ENCODE data around the gene SERP2. TPM values are rescaled to one million over a fixed set of nuclear protein-coding genes. Genes with fewer than 3 reads are reported as not detected.

Gene SERP2
- total RNA-seq, 1 experiment from 2014 or later = 1.2 TPM

GRCh38 chr13:44385847-44386246, 12.2 kb downstream of the SERP2 start:
- Histone ChIP-seq H3K4me3 (ENCODE audit: low read length) (no peak overlapping the region), H3K79me2 (ENCODE audit: low read length) (no peaks in the 10 kb centered on the region), H3K4me2 (ENCODE audit: low read length) (no peak overlapping the region), H3K9me3 (ENCODE audit: low read length) (no peaks in the 10 kb centered on the region), H3K36me3 (ENCODE audit: low read depth, low read length) (no peaks in the 10 kb centered on the region), H4K20me1 (ENCODE audit: low read length) (no peaks in the 10 kb centered on the region), H3F3A (ENCODE audit: low read length, unreplicated experiment) (no peaks in the 10 kb centered on the region), H2AFZ (ENCODE audit: low read length) (no peak overlapping the region), H3K4me1 (ENCODE audit: insufficient read depth, low read length) (no peaks in the 10 kb centered on the region), H3K9ac (ENCODE audit: low read length) (no peak overlapping the region), H3K27me3 (ENCODE audit: low read length) (no peaks in the 10 kb centered on the region), H3K9me2 (replicated peaks; ENCODE audit: low read length) (no peaks in the 10 kb centered on the region), H3K27ac (ENCODE audit: low read length) (no peak overlapping the region)
- BruUV-seq (replicated peaks) = no TSS peak
- POLR2A ChIA-PET (ENCODE audit: unreplicated experiment) = no interaction called here
- ATAC-seq = no peak
- intact Hi-C loops (cut with micrococcal nuclease) = no loop called here
- TF ChIP-seq CTCF (conservative IDR thresholded peaks at IDR 0.05; ENCODE audit: low read depth, low read length) (no peak), EZH2phosphoT487 (IDR thresholded peaks at IDR 0.05; ENCODE audit: borderline replicate concordance, low read length) (no peak), EZH2 (IDR thresholded peaks at IDR 0.05; ENCODE audit: low read length, unreplicated experiment) (no peak)
- CTCF ChIA-PET = no interaction called here
- DNase-seq = no peak

- Histone ChIP-seq H4K20me1 (ENCODE audit: low read length) (no peaks in the 10 kb centered on the region), H3K79me2 (ENCODE audit: low read length) (no peaks in the 10 kb centered on the region), H3K9me2 (replicated peaks; ENCODE audit: low read length) (no peaks in the 10 kb centered on the region), H3K4me1 (ENCODE audit: insufficient read depth, low read length) (no peaks in the 10 kb centered on the region), H3K27me3 (ENCODE audit: low read length) (no peaks in the 10 kb centered on the region), H3K36me3 (ENCODE audit: low read depth, low read length) (no peaks in the 10 kb centered on the region), H2AFZ (ENCODE audit: low read length) (no peak overlapping the region), H3K27ac (ENCODE audit: low read length) (no peak overlapping the region), H3K4me2 (ENCODE audit: low read length) (no peak overlapping the region), H3F3A (ENCODE audit: low read length, unreplicated experiment) (no peaks in the 10 kb centered on the region), H3K9ac (ENCODE audit: low read length) (no peak overlapping the region), H3K9me3 (ENCODE audit: low read length) (no peaks in the 10 kb centered on the region), H3K4me3 (ENCODE audit: low read length) (no peak overlapping the region)
- TF ChIP-seq EZH2 (IDR thresholded peaks at IDR 0.05; ENCODE audit: low read length, unreplicated experiment) (no peak), CTCF (conservative IDR thresholded peaks at IDR 0.05; ENCODE audit: low read depth, low read length) (no peak), EZH2phosphoT487 (IDR thresholded peaks at IDR 0.05; ENCODE audit: borderline replicate concordance, low read length) (no peak)
- intact Hi-C loops (cut with micrococcal nuclease) = no loop called here
- ATAC-seq (no peak), DNase-seq (no peak)
- POLR2A ChIA-PET (ENCODE audit: unreplicated experiment) = no interaction called here
- BruUV-seq (replicated peaks) = no TSS peak
- CTCF ChIA-PET = no interaction called here
These were observed 13.4 kb downstream of the SERP2 start for GRCh38 chr13:44386913-44387556.

- no peak overlapping the region for H3K27ac ChIP-seq (ENCODE audit: low read length)
- H4K20me1 ChIP-seq (ENCODE audit: low read length) = no peaks in the 10 kb centered on the region
- H3K9me3 ChIP-seq (ENCODE audit: low read length) = no peaks in the 10 kb centered on the region
- H3K27me3 ChIP-seq (ENCODE audit: low read length) = no peaks in the 10 kb centered on the region
- H2AFZ ChIP-seq (ENCODE audit: low read length) = no peak overlapping the region
- TF ChIP-seq EZH2 (IDR thresholded peaks at IDR 0.05; ENCODE audit: low read length, unreplicated experiment) = no peak
- TF ChIP-seq EZH2phosphoT487 (IDR thresholded peaks at IDR 0.05; ENCODE audit: borderline replicate concordance, low read length) = no peak
- no peak for TF ChIP-seq CTCF (conservative IDR thresholded peaks at IDR 0.05; ENCODE audit: low read depth, low read length)
- intact Hi-C loops (cut with micrococcal nuclease) = no loop called here
- no peaks in the 10 kb centered on the region for H3F3A ChIP-seq (ENCODE audit: low read length, unreplicated experiment)
- no TSS peak for BruUV-seq (replicated peaks)
- H3K9me2 ChIP-seq (replicated peaks; ENCODE audit: low read length) = no peaks in the 10 kb centered on the region
- ATAC-seq (no peak), DNase-seq (no peak)
- no peaks in the 10 kb centered on the region for H3K79me2 ChIP-seq (ENCODE audit: low read length)
- no peak overlapping the region for H3K4me2 ChIP-seq (ENCODE audit: low read length)
- POLR2A ChIA-PET (ENCODE audit: unreplicated experiment) = no interaction called here
- H3K4me3 ChIP-seq (ENCODE audit: low read length) = no peak overlapping the region
- CTCF ChIA-PET = no interaction called here
- H3K9ac ChIP-seq (ENCODE audit: low read length) = no peak overlapping the region
- no peaks in the 10 kb centered on the region for H3K4me1 ChIP-seq (ENCODE audit: insufficient read depth, low read length)
- H3K36me3 ChIP-seq (ENCODE audit: low read depth, low read length) = no peaks in the 10 kb centered on the region
These were observed 14.9 kb downstream of the SERP2 start for GRCh38 chr13:44388427-44389059.

All from PC-3 (cell line).